Stimulated activated CD4-positive, alpha-beta T cell treated with anti-CD3 and anti-CD28 coated beads, Interleukin-1b, Interleukin-23, amount 100 ng/mL, for 48 hours (primary cell): ENCODE measurements around the gene CYTIP.

Experiments used
- DNase-seq: peaks from one replicate; pipeline ENCODE4 v3.0.0-alpha.2; 2020

CYTIP gene

GRCh38 chr2:157460897-157461296 lies 17.0 kb upstream of the CYTIP start:
- no peak for DNase-seq

GRCh38 chr2:157460384-157460837 lies 16.5 kb upstream of the CYTIP start:
- DNase-seq, result no peak

DNA sequence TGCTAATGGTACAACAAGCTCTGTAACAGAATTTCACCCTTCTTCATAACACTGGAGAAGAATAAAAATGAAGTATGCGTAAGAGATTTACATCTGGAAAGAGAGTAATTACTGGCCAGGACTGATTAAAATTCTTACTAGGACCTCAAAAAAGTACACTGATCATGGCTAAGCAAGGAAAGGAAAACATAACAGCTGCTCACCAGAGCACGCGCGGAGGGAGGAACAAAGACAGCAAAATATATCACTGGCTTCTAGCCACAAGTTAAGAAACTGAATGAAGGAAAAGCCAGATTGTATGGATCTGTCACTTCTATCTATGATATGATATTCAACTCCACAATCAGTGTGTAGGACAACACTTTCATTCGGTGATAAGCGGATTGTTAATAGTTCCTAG lies 15.6 kb upstream of the CYTIP start:
- no peak for DNase-seq

DNA sequence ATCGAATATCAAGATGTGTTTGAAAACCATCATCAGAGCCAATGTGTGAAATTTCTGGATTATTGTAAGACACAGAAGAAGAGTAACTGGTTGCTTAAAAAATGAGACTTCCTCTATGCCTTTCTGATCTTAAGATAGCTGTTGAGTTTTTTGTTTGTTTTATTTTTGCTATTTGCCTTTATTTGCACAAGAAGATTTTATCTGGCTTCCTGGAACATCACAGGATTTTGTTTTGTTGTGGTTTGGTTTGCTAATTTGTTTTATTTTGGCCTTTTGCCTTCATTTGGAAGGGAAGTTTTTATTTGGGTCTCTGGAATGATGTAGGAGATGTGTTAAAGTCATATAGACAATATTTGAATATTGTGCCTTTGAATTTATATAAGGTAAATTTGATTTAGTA lies 3.9 kb upstream of the CYTIP start:
- DNase-seq, result no peak

DNA sequence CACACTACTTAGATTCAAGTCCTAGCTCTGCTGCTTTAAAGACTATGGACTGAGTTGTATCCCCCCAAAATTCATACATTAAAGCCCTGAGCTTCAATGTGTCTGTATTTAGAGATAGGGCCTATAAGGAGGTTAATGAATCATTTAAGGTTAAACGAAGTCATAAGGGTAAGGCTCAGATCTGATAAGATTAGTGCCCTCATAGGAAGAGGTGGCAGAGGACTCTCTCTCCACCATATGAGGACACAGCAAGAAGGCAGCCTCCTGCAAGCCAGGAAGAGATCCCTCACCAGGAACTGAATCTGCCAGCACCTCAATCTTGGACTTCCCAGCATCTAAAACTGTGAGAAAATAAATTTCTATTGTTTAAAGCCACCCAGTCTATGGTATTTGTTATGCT lies 3.1 kb upstream of the CYTIP start:
- no peak for DNase-seq

GRCh38 chr2:157444641-157445040 lies 752 bp upstream of the CYTIP start:
- peak; percentile 54 for DNase-seq

DNA sequence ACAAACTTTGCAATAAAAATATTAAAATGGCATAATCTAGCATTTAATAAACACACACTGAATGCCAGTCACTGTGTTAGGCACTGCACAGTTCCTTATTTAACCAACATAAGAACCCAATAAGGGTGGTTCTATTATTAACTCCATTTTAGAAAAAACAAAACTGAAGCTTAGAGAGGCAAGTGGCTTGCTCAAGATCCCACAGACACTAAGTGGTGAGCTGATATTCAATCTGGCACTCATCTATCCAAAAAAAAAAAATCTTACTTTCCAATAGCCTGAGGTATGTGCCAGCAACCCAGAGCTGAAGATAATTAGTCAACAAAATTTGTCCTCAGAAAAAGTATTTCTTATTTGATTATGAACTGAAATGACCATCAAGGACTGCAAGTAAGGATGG lies 799 bp downstream of the CYTIP start:
- DNase-seq, result no peak

DNA sequence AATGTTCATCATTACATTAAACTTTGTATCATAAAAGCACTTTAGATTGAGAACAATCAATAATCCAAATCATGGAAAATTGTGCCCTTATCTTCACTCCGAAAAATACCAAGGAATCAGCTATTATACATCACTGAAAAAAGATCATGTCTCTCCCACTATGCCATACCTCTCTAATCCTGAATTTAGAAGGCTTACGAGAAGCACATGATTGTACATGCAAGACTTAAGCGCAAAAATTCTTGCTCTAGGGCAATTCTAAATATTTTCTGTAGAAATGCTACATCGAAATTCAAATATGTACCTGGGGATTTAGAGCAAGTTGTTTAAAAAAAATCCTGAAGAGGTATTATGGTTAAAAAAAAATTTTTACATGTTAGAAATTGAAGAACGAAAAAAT lies 1.3 kb downstream of the CYTIP start:
- no peak for DNase-seq

DNA sequence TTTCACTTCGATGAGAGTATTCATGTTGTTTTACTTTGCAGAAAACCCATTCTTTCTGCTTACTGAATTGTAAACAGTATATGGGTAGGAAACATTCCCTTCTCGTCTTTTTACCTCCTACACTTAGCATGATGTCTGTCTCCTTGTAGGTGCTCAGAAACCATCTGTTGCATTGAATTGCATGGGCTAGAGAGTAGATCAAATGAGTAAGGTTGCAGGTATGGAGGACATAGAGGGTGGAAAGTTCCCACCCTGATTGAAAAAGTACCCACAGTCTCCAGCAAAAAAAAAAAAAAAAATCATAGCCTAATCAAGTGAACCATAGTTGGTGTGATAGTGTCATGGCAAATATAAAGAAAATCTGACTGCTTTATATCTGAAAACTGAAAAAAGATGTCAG lies 1.7 kb downstream of the CYTIP start:
- DNase-seq, result no peak

DNA sequence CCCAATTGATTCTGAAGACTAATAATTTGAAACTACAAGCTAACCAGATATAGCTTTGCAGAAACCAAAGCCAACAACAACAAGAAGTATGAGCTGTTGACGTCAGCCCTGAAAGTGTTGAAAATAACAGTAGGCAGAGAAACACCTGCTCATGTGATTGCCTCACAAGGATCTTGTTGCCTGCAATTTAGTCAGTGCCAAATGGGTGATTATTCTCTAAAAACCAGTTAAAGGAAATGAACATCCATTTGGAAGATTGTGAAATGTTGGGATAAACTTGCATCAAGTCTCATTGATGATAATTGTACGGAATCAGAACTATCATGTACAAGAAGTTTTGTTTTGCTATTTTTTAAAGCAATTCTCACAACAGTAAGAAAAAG lies 2.8 kb downstream of the CYTIP start:
- DNase-seq, result no peak

DNA sequence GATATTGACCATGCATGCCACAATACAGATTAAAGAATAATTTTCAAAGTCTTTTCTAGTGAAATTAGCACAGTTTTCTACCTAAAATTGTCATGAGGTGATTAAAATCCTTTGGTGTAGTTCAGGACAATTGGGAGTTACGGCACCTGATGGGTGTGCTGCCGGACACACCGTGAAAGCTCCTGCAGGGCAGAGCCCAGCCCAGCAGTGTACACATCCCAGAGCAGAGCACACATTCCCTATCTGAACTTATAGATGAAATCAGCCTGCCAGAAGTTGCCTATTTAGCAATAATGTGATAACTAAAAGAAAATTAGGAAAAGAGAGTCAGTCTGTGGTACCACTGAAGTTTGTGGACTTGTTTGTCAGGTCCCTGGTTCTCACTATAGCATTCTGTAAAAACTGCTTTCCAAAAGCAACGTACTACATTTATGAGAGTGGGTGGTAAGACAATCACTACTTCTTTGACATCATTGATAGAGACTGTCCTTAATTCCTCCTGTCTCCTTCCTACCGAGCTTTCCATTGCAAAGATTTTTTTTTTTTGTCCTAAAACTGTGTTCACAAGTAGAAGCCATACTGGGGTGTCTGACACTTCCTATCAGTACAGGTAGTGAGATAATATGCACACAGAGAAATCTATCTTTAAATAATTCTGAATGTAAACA lies 3.4 kb downstream of the CYTIP start:
- DNase-seq, result no peak

GRCh38 chr2:157439824-157440186 lies 4.1 kb downstream of the CYTIP start:
- DNase-seq, result peak; percentile 74

DNA sequence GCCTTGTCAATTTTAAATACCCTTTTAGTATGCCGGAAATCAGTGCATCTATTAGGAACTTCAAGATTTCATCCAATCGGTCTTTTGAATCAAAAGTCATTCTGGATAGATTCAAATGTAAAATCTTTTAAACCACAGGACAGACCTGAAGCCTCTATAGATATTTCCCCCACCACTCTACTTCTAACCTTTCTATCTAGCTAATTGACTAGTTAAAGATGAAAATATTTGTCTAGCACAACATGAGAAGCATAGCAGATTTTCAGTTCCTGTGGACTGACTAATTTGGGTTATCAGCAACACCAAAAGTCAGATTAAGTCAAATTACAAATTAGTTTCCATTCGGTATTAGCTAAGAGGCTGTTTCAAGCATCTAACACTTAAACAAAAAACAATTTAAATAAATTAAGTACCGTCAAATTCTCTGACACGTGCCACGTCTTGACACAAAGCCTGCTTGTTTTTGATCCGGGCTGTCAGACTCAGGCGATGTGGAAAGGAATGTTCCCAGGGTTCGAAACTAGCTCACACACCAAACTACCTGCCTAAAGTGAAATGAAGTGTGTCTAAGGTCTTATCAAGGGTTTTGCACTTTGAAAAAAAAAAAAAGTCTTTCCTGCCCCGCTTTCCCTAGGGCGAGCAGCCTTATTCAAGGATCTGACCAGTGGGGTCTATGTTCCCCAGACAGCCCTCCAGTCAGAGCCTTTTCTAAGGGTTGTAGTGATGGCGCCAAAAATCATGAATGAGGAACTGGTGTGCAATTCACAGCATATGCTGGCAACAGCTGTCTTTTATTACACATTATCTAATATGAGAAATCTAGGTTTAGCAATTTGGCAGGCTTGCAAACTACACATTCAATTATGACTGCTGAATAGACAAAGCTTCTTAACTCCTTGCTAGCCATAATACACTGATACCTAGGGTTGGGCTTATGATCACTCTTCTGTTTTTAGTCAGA lies 4.7 kb downstream of the CYTIP start:
- DNase-seq, result no peak

GRCh38 chr2:157433394-157433793 lies 10.5 kb downstream of the CYTIP start:
- DNase-seq, result no peak

GRCh38 chr2:157432475-157433106 lies 11.3 kb downstream of the CYTIP start:
- no peak for DNase-seq

DNA sequence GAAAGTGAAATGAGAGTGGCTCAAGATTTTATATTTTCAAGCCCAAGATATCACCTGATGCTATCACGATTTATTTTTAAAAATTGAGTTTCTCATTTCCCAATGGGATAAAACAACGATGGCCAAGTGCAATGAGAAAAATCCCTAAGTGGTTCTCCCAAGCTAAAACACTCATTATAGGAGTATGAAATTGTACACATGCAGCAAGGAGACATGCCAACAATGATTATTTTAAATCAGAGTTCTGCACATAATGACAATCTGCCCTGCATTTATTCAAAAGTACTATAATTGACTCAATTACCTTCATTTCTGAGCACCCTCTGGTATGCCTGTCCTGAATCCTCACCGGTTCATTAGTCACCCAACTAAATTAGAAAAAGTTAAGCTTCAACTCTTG lies 12.7 kb downstream of the CYTIP start:
- DNase-seq, result no peak

DNA sequence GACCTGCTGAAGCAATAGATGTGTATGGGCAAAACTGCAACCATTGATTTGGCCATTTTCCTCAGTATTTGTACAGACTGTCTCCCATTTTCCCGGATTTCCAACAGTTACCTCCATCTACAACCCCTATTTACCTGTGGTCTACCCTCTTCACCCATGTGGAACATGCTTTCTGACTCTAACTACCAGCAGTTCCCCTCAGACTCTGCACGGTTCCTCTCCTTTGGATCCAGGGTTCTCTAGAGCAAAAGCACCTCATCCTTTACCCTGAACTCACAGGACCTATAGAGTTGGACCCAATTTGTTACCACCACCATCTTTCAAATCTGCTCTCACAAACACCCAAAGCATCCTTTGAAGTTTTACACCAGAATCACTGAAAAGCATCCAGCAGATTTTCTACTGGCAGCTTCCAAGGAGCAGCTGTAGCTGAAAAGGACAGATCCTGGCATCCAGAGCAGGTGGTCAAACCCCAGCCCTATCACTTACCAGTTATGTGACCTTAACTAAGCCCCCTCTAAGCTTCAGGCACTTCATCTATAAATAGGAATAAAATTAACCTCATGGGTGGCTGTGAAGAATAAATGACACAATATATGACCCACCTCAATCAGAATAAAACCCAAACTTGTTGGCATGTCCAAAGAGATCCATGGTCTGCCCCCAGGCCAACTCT lies 15.3 kb downstream of the CYTIP start:
- DNase-seq, result no peak

DNA sequence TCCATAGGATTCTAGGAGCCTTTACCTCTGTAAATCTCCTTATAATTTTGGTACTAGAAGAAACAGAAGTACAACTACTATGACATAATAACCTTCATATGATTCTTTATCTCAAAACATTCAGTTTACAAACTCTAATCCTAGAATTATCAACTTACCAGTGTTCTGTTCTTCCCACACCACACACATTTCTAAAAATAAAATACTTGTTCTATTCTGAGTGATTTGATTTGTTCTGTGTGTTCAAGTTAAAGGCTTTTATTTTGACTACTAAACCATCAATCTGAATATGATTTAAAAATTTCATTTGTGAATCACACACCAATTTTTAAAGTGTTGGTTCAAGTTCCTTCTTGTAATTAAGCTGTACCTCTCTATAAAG lies 16.0 kb downstream of the CYTIP start:
- DNase-seq, result no peak

- DNase-seq, result no peak
Measured at GRCh38 chr2:157427003-157427921, 16.6 kb downstream of the CYTIP start.

DNA sequence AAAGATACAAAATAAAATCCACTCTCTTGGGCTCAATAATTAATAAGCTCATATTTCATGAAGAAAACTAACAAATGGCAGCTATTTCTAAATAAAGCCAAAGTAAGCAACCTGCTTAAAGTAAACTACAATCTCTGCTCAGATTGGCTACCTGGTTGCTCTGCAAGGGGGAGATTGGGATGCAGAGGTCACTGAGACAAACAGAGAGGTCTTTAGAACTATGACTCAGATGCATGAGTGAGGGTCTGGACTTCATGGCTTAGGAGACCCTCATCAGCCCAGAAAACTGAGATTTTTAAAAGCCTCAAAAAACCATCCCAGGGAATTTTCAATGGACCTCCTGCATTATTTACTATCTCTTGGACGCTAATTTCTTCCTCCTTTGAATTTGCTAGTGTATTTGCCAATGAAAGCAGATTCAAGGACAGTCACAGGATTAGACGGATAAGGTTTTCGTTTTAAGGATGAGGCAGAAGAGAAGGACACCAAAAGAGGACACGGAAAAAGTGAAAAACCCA lies 17.4 kb downstream of the CYTIP start:
- DNase-seq, result no peak

- no peak for DNase-seq
Measured at GRCh38 chr2:157424374-157424773, 19.5 kb downstream of the CYTIP start.

- DNase-seq, result no peak
Measured at GRCh38 chr2:157421964-157422363, 21.9 kb downstream of the CYTIP start.
